ENCODE measurements around the gene OR52E1.

OR52E1 gene

GRCh38 chr11:5103066-5103465 is 33.7 kb downstream of the OR52E1 start:
- no peak for DNase-seq (ENCODE audit: low read depth in 2 of 2)
- no peak overlapping the region for H3K4me3 ChIP-seq (replicated peaks in 1 of 2; ENCODE audit: low read depth in 2 of 2, low read length in 2 of 2)
- TF ChIP-seq, protein P1, sequence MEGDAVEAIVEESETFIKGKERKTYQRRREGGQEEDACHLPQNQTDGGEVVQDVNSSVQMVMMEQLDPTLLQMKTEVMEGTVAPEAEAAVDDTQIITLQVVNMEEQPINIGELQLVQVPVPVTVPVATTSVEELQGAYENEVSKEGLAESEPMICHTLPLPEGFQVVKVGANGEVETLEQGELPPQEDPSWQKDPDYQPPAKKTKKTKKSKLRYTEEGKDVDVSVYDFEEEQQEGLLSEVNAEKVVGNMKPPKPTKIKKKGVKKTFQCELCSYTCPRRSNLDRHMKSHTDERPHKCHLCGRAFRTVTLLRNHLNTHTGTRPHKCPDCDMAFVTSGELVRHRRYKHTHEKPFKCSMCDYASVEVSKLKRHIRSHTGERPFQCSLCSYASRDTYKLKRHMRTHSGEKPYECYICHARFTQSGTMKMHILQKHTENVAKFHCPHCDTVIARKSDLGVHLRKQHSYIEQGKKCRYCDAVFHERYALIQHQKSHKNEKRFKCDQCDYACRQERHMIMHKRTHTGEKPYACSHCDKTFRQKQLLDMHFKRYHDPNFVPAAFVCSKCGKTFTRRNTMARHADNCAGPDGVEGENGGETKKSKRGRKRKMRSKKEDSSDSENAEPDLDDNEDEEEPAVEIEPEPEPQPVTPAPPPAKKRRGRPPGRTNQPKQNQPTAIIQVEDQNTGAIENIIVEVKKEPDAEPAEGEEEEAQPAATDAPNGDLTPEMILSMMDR (IDR thresholded peaks at IDR 0.05; ENCODE audit: low read depth, low read length) = no peak

GRCh38 chr11:5107285-5107684 is 37.9 kb downstream of the OR52E1 start:
- TF ChIP-seq, protein P1 (IDR thresholded peaks at IDR 0.05; ENCODE audit: low read depth, low read length) = no peak
- no peak for DNase-seq (ENCODE audit: low read depth in 2 of 2)
- no peak overlapping the region for H3K4me3 ChIP-seq (replicated peaks in 1 of 2; ENCODE audit: low read depth in 2 of 2, low read length in 2 of 2)

DNA sequence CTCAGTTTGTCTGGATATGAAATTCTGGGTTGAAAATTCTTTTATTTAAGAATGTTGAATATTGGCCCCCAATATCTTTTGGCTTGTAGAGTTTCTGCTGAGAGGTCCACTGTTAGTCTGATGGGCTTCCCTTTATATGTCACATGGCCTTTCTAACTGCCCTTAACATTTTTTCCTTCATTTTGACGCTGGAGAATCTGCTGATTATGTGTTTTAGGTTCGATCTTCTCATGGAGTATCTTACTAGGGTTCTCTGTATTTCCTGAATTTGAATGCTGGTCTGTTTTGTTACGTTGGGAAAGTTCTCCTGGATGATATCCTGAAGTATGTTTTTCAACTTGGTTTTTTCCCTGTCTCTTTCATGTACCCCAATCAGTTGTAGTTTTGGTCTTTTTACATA is 46.0 kb downstream of the OR52E1 start:
- TF ChIP-seq, protein P1 (IDR thresholded peaks at IDR 0.05; ENCODE audit: low read depth, low read length) = no peak
- no peak for DNase-seq (ENCODE audit: low read depth in 2 of 2)

GRCh38 chr11:5117588-5117987 is 48.2 kb downstream of the OR52E1 start:
- TF ChIP-seq, protein P1 (IDR thresholded peaks at IDR 0.05; ENCODE audit: low read depth, low read length) = no peak
- DNase-seq (ENCODE audit: low read depth in 2 of 2) = no peak
- H3K4me3 ChIP-seq (replicated peaks in 1 of 2; ENCODE audit: low read depth in 2 of 2, low read length in 2 of 2) = no peak overlapping the region

More for the DNA sequence above, 46.0 kb downstream of the OR52E1 start:
- no peak overlapping the region for H3K4me3 ChIP-seq (replicated peaks in 1 of 2; ENCODE audit: low read depth in 2 of 2, low read length in 2 of 2)

DNA sequence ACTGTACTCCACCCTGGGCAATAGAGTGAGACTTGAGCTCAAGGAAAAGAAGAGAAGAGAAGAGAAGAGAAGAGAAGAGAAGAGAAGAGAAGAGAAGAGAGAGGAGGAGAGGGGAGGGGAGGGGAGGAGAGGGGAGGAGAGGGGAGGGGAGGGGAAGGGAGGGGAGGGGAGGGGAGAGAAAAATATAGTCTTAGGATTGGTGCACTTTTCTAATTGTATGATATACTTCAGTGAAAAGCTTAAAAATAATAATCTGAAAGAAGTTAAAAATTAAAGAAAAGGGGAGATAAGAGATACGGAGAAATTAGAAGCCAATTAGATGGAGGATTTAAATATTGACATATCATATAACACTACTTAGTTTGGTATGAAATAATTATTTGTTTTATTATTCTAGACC is 49.5 kb downstream of the OR52E1 start:
- H3K4me3 ChIP-seq (replicated peaks in 1 of 2; ENCODE audit: low read depth in 2 of 2, low read length in 2 of 2) = no peak overlapping the region
- DNase-seq (ENCODE audit: low read depth in 2 of 2) = no peak
- TF ChIP-seq, protein P1 (IDR thresholded peaks at IDR 0.05; ENCODE audit: low read depth, low read length) = no peak

Measured in cardiac fibroblast (primary cell).